Subcutaneous abdominal adipose tissue (tissue), 5 donors: ENCODE data around the gene GALNT12.

ENCODE experiments used
- H3K27ac ChIP-seq: one replicate; pipeline ENCODE4 v1.7.0; 2013; ENCODE audit warnings: low read depth, mild to moderate bottlenecking, inconsistent platforms, low read length, moderate library complexity
- H3K27me3 ChIP-seq, 5 donors: one replicate each; pipeline ENCODE4 v1.7.0; 2013; ENCODE audit warnings: low read length in 5 of 5, inconsistent platforms in 1 of 5; ENCODE audit not compliant: control insufficient read depth in 5 of 5, insufficient read depth in 4 of 5
- H3K36me3 ChIP-seq, 5 donors: one replicate each; pipeline ENCODE4 v1.7.0; 2013; ENCODE audit warnings: low read length in 5 of 5; ENCODE audit not compliant: control insufficient read depth in 5 of 5, insufficient read depth in 5 of 5
- H3K4me1 ChIP-seq, 5 donors: one replicate each; pipeline ENCODE4 v1.7.0; 2013; ENCODE audit warnings: low read length in 5 of 5, mild to moderate bottlenecking in 3 of 5, moderate library complexity in 1 of 5; ENCODE audit not compliant: control insufficient read depth in 5 of 5, insufficient read depth in 5 of 5
- H3K4me3 ChIP-seq, 5 donors: one replicate each; pipeline ENCODE4 v1.7.0; 2013; ENCODE audit warnings: low read length in 5 of 5, low read depth in 1 of 5
- H3K9ac ChIP-seq, 5 donors: one replicate each; pipeline ENCODE4 v1.7.0; 2013; ENCODE audit warnings: low read length in 5 of 5, mild to moderate bottlenecking in 4 of 5, moderate library complexity in 3 of 5
- H3K9me3 ChIP-seq, 5 donors: one replicate each; pipeline ENCODE4 v1.7.0; 2013; ENCODE audit warnings: low read length in 5 of 5; ENCODE audit not compliant: control insufficient read depth in 5 of 5
- donor health status: healthy.
- donor health status: healthy.
- donor health status: healthy.
- donor health status: healthy.
- donor health status: healthy.

GALNT12 gene

GRCh38 chr9:98801969-98802371 is 5.5 kb upstream of the GALNT12 start:
- no peak overlapping the region for H3K9ac ChIP-seq
- no peaks in the 10 kb centered on the region for H3K36me3 ChIP-seq
- H3K4me3 ChIP-seq, result no peak overlapping the region
- peaks cover 0 to 7% (median 6%) of the 10 kb centered on the region in 5 donors for H3K4me1 ChIP-seq
- H3K9me3 ChIP-seq, result peaks cover 0 to 5% (median 0%) of the 10 kb centered on the region in 5 donors
- H3K27me3 ChIP-seq, result no peaks in the 10 kb centered on the region
- no peak overlapping the region for H3K27ac ChIP-seq

GRCh38 chr9:98804083-98804482 is 3.4 kb upstream of the GALNT12 start:
- Histone ChIP-seq H3K9ac (no peak overlapping the region), H3K4me1 (peaks cover 2 to 21% (median 18%) of the 10 kb centered on the region in 5 donors), H3K4me3 (no peak overlapping the region), H3K27ac (no peak overlapping the region), H3K27me3 (peaks cover 3 to 9% (median 7%) of the 10 kb centered on the region in 5 donors), H3K9me3 (no peaks in the 10 kb centered on the region), H3K36me3 (no peaks in the 10 kb centered on the region)

GRCh38 chr9:98805506-98806272 is 1.8 kb upstream of the GALNT12 start:
- H3K4me3 ChIP-seq, result no peak overlapping the region
- H3K9me3 ChIP-seq, result no peaks in the 10 kb centered on the region
- H3K4me1 ChIP-seq, result peaks cover 2 to 21% (median 18%) of the 10 kb centered on the region in 5 donors
- no peak overlapping the region for H3K9ac ChIP-seq
- H3K27ac ChIP-seq, result no peak overlapping the region
- no peaks in the 10 kb centered on the region for H3K36me3 ChIP-seq
- peaks cover 3 to 18% (median 13%) of the 10 kb centered on the region in 5 donors for H3K27me3 ChIP-seq

GRCh38 chr9:98806394-98807035 is 955 bp upstream of the GALNT12 start:
- Histone ChIP-seq H3K4me1 (peaks cover 2 to 21% (median 18%) of the 10 kb centered on the region in 5 donors), H3K9ac (no peak overlapping the region), H3K4me3 (peak overlapping the region in 4 of 5 donors; percentile 18 to 73 (median 56))

GRCh38 chr9:98807814-98808195 is 335 bp downstream of the GALNT12 start:
- H3K27ac ChIP-seq, result no peak overlapping the region

More at GRCh38 chr9:98806394-98807035, 955 bp upstream of the GALNT12 start:
- H3K36me3 ChIP-seq, result no peaks in the 10 kb centered on the region
- peaks cover 3 to 18% (median 13%) of the 10 kb centered on the region in 5 donors for H3K27me3 ChIP-seq
- H3K27ac ChIP-seq, result no peak overlapping the region
- H3K9me3 ChIP-seq, result no peaks in the 10 kb centered on the region

GRCh38 chr9:98808411-98808815 is 943 bp downstream of the GALNT12 start:
- Histone ChIP-seq H3K9ac (peak overlapping the region in 3 of 5 donors; percentile 25 to 56 (median 46)), H3K27ac (no peak overlapping the region), H3K4me3 (peak overlapping the region; percentile 51 to 78 (median 66))

More at GRCh38 chr9:98807814-98808195, 335 bp downstream of the GALNT12 start:
- Histone ChIP-seq H3K36me3 (no peaks in the 10 kb centered on the region), H3K27me3 (peaks cover 3 to 18% (median 13%) of the 10 kb centered on the region in 5 donors), H3K9me3 (no peaks in the 10 kb centered on the region), H3K4me3 (peak overlapping the region; percentile 51 to 78 (median 66)), H3K4me1 (peaks cover 2 to 21% (median 18%) of the 10 kb centered on the region in 5 donors), H3K9ac (peak overlapping the region in 3 of 5 donors; percentile 39 to 56 (median 46))

GRCh38 chr9:98808875-98809274 is 1.4 kb downstream of the GALNT12 start:
- H3K9ac ChIP-seq, result no peak overlapping the region
- H3K4me1 ChIP-seq, result peaks cover 2 to 21% (median 18%) of the 10 kb centered on the region in 5 donors
- no peaks in the 10 kb centered on the region for H3K9me3 ChIP-seq
- no peak overlapping the region for H3K27ac ChIP-seq
- H3K27me3 ChIP-seq, result peaks cover 3 to 18% (median 13%) of the 10 kb centered on the region in 5 donors
- H3K36me3 ChIP-seq, result no peaks in the 10 kb centered on the region
- H3K4me3 ChIP-seq, result peak overlapping the region in 2 of 5 donors; percentile 65 to 73

More at GRCh38 chr9:98808411-98808815, 943 bp downstream of the GALNT12 start:
- Histone ChIP-seq H3K36me3 (no peaks in the 10 kb centered on the region), H3K4me1 (peaks cover 2 to 21% (median 18%) of the 10 kb centered on the region in 5 donors), H3K9me3 (no peaks in the 10 kb centered on the region), H3K27me3 (peaks cover 3 to 18% (median 13%) of the 10 kb centered on the region in 5 donors)

GRCh38 chr9:98809311-98810101 is 2.0 kb downstream of the GALNT12 start:
- Histone ChIP-seq H3K36me3 (no peaks in the 10 kb centered on the region), H3K27ac (peak overlapping the region; percentile 60), H3K9me3 (no peaks in the 10 kb centered on the region), H3K4me1 (peaks cover 2 to 21% (median 18%) of the 10 kb centered on the region in 5 donors), H3K27me3 (peaks cover 3 to 18% (median 13%) of the 10 kb centered on the region in 5 donors), H3K9ac (no peak overlapping the region), H3K4me3 (no peak overlapping the region)

- H3K4me3 ChIP-seq, result no peak overlapping the region
- H3K36me3 ChIP-seq, result no peaks in the 10 kb centered on the region
- H3K27me3 ChIP-seq, result peaks cover 3 to 18% (median 13%) of the 10 kb centered on the region in 5 donors
- peak overlapping the region; percentile 60 for H3K27ac ChIP-seq
- no peak overlapping the region for H3K9ac ChIP-seq
- no peaks in the 10 kb centered on the region for H3K9me3 ChIP-seq
- peaks cover 2 to 21% (median 18%) of the 10 kb centered on the region in 5 donors for H3K4me1 ChIP-seq
These were observed 2.8 kb downstream of the GALNT12 start for GRCh38 chr9:98810102-98810842.
